Neural progenitor cell (in vitro differentiated cells): ENCODE data around the gene SLC39A7.

Experiments
- EZH2phosphoT487 ChIP-seq: fragments of 200-600 bp; sonication (generic); IDR thresholded peaks from 2 replicates; pipeline ENCODE4 v1.6.1; 2017; ENCODE audit warnings: antibody characterized with exemption
- TF ChIP-seq, protein P1 (sequence below): fragments of 200-600 bp; sonication (generic); IDR thresholded peaks from 2 replicates; pipeline ENCODE4 v1.5.1; 2017; ENCODE audit warnings: antibody characterized with exemption, mild to moderate bottlenecking

DNA sequence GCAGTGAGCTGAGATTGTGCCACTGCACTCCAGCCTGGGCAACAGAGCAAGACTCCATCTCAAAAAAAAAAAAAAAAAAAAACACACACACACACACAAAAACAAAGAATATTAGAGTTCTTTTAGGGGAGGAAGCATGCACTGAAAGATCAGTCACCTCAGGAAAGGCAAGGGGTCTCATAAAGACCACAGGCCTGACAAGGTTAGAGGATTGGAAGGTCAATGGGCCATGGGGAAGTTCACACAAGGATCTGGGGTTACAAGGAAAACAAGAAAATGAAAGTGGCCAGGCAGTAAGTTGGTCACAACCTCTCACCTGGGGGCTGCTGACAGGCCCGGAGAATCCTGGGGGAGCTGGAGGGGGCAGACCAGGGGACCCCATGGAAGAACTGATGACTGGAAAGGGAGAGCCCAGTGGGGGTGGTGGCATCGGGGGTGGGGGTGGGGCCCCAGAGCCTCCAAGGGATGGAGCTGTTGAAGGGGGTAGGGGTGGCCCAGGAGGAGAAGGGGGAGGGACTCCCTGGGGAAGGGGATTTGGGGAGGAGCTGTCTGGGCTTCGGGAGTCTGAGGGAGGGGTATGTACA lies 1.7 kb upstream of the SLC39A7 start:
- TF ChIP-seq, protein P1, sequence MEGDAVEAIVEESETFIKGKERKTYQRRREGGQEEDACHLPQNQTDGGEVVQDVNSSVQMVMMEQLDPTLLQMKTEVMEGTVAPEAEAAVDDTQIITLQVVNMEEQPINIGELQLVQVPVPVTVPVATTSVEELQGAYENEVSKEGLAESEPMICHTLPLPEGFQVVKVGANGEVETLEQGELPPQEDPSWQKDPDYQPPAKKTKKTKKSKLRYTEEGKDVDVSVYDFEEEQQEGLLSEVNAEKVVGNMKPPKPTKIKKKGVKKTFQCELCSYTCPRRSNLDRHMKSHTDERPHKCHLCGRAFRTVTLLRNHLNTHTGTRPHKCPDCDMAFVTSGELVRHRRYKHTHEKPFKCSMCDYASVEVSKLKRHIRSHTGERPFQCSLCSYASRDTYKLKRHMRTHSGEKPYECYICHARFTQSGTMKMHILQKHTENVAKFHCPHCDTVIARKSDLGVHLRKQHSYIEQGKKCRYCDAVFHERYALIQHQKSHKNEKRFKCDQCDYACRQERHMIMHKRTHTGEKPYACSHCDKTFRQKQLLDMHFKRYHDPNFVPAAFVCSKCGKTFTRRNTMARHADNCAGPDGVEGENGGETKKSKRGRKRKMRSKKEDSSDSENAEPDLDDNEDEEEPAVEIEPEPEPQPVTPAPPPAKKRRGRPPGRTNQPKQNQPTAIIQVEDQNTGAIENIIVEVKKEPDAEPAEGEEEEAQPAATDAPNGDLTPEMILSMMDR: no peak
- no peak for TF ChIP-seq EZH2phosphoT487
